ENCODE measurements around the gene NUDT14. TPM values are rescaled to one million over a fixed set of nuclear protein-coding genes. Genes with fewer than 3 reads are reported as not detected.

Gene NUDT14
- total and polyA plus RNA-seq, 4 experiments from 2014 or later, result 10.5 to 20.2 (median 17.7) TPM

GRCh38 chr14:105207460-105207901 is 26.4 kb upstream of the NUDT14 start:
- intact Hi-C loops (cut with micrococcal nuclease), result no loop called here
- peaks cover 8% of the 10 kb centered on the region for H3K4me1 ChIP-seq (ENCODE audit: insufficient read depth, low read length)
- ChIA-PET POLR2A (ENCODE audit: partially characterized antibody) (no interaction called here), CTCF (ENCODE audit: partially characterized antibody) (interaction anchor here (0.8 to 1.4 kb wide), 3 partner anchors 13 to 144 kb away, joined by 3 to 4 read pairs (median 3); no protein-coding TSS in a partner anchor)
- H3K27ac ChIP-seq (ENCODE audit: low read depth, low read length), result no peak overlapping the region
- H3K9me3 ChIP-seq (ENCODE audit: control insufficient read depth in 1 of 2, low read length in 2 of 2), result no peaks in the 10 kb centered on the region
- no peak for DNase-seq
- no peaks in the 10 kb centered on the region for H3K27me3 Mint-ChIP-seq
- H3K27me3 ChIP-seq (ENCODE audit: insufficient read depth, low read length), result no peaks in the 10 kb centered on the region
- H3K9me3 Mint-ChIP-seq, result no peaks in the 10 kb centered on the region
- no peaks in the 10 kb centered on the region for H3K36me3 ChIP-seq (ENCODE audit: insufficient read depth, low read length)
- H3K4me1 Mint-ChIP-seq, result peaks cover 0 to 13% (median 3%) of the 10 kb centered on the region in 4 donors
- H3K27ac Mint-ChIP-seq, result no peak overlapping the region
- H3K36me3 Mint-ChIP-seq, result peaks cover 4 to 11% of the 10 kb centered on the region in 2 donors
- H3K4me3 Mint-ChIP-seq, result no peak overlapping the region
- no peak overlapping the region for H3K4me3 ChIP-seq (ENCODE audit: low read length in 2 of 2)

GRCh38 chr14:105206873-105207272 is 25.8 kb upstream of the NUDT14 start:
- H3K36me3 Mint-ChIP-seq, result peaks cover 0 to 7% of the 10 kb centered on the region in 2 donors
- CTCF ChIA-PET (ENCODE audit: partially characterized antibody), result interaction anchor here (0.8 to 1.4 kb wide), 3 partner anchors 12 to 145 kb away, joined by 3 to 4 read pairs (median 3); no protein-coding TSS in a partner anchor

DNA sequence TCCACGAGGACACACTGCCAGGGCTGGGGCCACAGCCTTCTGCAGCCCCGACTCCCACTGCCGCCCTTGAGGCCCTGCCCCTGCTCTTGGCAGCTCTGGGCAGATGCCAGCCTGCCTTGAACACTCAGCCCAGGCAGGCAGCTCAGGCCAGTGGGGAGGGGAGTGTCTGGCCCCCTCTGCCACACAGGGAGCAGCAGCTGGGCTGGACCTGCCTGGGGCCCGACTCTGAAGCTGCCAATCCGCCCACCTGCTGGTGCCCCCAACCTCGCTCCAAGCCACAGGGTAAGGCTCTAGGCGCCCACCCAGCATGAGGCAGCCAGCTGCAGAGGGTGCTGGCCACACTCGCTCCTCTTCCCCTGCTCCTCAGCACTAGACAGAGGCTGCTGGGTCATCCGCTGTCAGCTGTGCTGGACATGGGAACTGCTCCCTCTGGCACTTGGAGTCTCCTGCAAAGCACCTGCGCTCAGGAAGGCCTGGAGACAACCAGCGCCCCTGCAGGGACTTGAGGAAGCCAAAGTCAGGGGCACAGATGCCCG is 24.6 kb upstream of the NUDT14 start:
- Mint-ChIP-seq H3K27me3 (peaks cover 0 to 2% of the 10 kb centered on the region in 2 donors), H3K36me3 (peaks cover 0 to 7% of the 10 kb centered on the region in 2 donors), H3K4me1 (peaks cover 3 to 22% (median 8%) of the 10 kb centered on the region in 4 donors), H3K4me3 (no peak overlapping the region), H3K9me3 (no peaks in the 10 kb centered on the region), H3K27ac (no peak overlapping the region)
- Histone ChIP-seq H3K9me3 (ENCODE audit: control insufficient read depth in 1 of 2, low read length in 2 of 2) (no peaks in the 10 kb centered on the region), H3K4me3 (ENCODE audit: low read length in 2 of 2) (no peak overlapping the region), H3K27me3 (ENCODE audit: insufficient read depth, low read length) (no peaks in the 10 kb centered on the region), H3K27ac (ENCODE audit: low read depth, low read length) (no peak overlapping the region), H3K4me1 (ENCODE audit: insufficient read depth, low read length) (peaks cover 21% of the 10 kb centered on the region), H3K36me3 (ENCODE audit: insufficient read depth, low read length) (no peaks in the 10 kb centered on the region)
- intact Hi-C loops (cut with micrococcal nuclease), result no loop called here
- peak in 1 of 5 donors; percentile 33 for DNase-seq
- POLR2A ChIA-PET (ENCODE audit: partially characterized antibody), result no interaction called here
- CTCF ChIA-PET (ENCODE audit: partially characterized antibody), result interaction anchor here (3.1 kb wide), 1 partner anchor 8 kb away, joined by 10 read pairs; no protein-coding TSS in a partner anchor

More at GRCh38 chr14:105206873-105207272, 25.8 kb upstream of the NUDT14 start:
- H3K27ac ChIP-seq (ENCODE audit: low read depth, low read length), result no peak overlapping the region
- Mint-ChIP-seq H3K27me3 (no peaks in the 10 kb centered on the region), H3K4me1 (peaks cover 1 to 18% (median 5%) of the 10 kb centered on the region in 4 donors), H3K9me3 (no peaks in the 10 kb centered on the region), H3K4me3 (no peak overlapping the region), H3K27ac (peak overlapping the region in 1 of 7 donors; percentile 24)
- no peaks in the 10 kb centered on the region for H3K9me3 ChIP-seq (ENCODE audit: control insufficient read depth in 1 of 2, low read length in 2 of 2)
- no peak overlapping the region for H3K4me3 ChIP-seq (ENCODE audit: low read length in 2 of 2)
- peaks cover 15% of the 10 kb centered on the region for H3K4me1 ChIP-seq (ENCODE audit: insufficient read depth, low read length)
- H3K27me3 ChIP-seq (ENCODE audit: insufficient read depth, low read length), result no peaks in the 10 kb centered on the region
- peak in 1 of 5 donors; percentile 33 for DNase-seq
- intact Hi-C loops (cut with micrococcal nuclease), result no loop called here
- POLR2A ChIA-PET (ENCODE audit: partially characterized antibody), result no interaction called here
- H3K36me3 ChIP-seq (ENCODE audit: insufficient read depth, low read length), result no peaks in the 10 kb centered on the region

GRCh38 chr14:105204931-105205672 is 24.0 kb upstream of the NUDT14 start:
- no peak overlapping the region for H3K27ac ChIP-seq (ENCODE audit: low read depth, low read length)
- H3K4me3 Mint-ChIP-seq, result no peak overlapping the region
- no peak overlapping the region for H3K27ac Mint-ChIP-seq
- no peaks in the 10 kb centered on the region for H3K36me3 ChIP-seq (ENCODE audit: insufficient read depth, low read length)
- peak in 1 of 5 donors; percentile 22 for DNase-seq
- H3K4me1 ChIP-seq (ENCODE audit: insufficient read depth, low read length), result peaks cover 21% of the 10 kb centered on the region
- H3K27me3 ChIP-seq (ENCODE audit: insufficient read depth, low read length), result no peaks in the 10 kb centered on the region
- peaks cover 0 to 4% of the 10 kb centered on the region in 2 donors for H3K36me3 Mint-ChIP-seq
- no peaks in the 10 kb centered on the region for H3K9me3 Mint-ChIP-seq
- H3K27me3 Mint-ChIP-seq, result peaks cover 0 to 2% of the 10 kb centered on the region in 2 donors
- H3K4me3 ChIP-seq (ENCODE audit: low read length in 2 of 2), result no peak overlapping the region
- no peaks in the 10 kb centered on the region for H3K9me3 ChIP-seq (ENCODE audit: control insufficient read depth in 1 of 2, low read length in 2 of 2)
- intact Hi-C loops (cut with micrococcal nuclease), result no loop called here
- POLR2A ChIA-PET (ENCODE audit: partially characterized antibody), result no interaction called here
- peaks cover 3 to 22% (median 8%) of the 10 kb centered on the region in 4 donors for H3K4me1 Mint-ChIP-seq
- CTCF ChIA-PET (ENCODE audit: partially characterized antibody), result interaction anchor here (0.6 to 4.8 kb wide), 5 partner anchors 9 to 146 kb away, joined by 3 to 35 read pairs (median 6); no protein-coding TSS in a partner anchor

DNA sequence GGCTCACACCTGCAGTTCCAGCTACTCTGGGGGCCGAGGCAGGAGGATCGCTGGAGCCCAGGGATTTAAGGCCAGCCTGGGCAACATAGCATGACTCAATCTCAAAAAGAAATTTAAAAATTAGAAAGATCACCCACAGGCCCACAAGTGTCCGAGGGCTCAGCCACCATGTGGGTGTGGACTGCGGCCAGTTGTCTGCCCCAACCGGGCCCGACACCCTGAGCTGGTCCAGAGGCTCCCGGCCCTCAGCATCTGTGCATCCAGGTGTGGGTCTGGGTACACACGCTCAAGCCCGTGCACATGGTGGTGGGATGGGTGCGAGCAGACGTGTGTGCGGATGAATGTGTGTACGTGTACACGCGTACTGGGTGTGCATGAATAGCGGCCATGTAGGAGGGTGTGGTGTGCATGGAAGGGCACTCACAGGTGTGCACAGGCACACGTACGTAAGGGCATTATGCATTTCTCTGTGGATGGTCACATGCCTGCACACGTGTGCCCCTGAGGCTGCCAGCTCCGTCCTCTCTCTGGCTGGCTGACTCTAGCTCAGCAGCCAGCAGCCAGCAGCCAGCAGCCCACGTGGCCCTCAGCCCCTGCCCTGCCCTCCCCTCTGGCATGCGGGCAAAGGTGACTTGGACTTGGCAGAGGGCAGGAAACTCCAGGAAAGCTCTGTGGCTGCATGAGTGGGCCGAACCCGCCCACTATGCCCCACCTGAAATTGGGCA is 23.3 kb upstream of the NUDT14 start:
- Histone ChIP-seq H3K4me3 (ENCODE audit: low read length in 2 of 2) (no peak overlapping the region), H3K36me3 (ENCODE audit: insufficient read depth, low read length) (no peaks in the 10 kb centered on the region), H3K9me3 (ENCODE audit: control insufficient read depth in 1 of 2, low read length in 2 of 2) (no peaks in the 10 kb centered on the region), H3K27me3 (ENCODE audit: insufficient read depth, low read length) (no peaks in the 10 kb centered on the region), H3K4me1 (ENCODE audit: insufficient read depth, low read length) (peaks cover 21% of the 10 kb centered on the region), H3K27ac (ENCODE audit: low read depth, low read length) (no peak overlapping the region)
- Mint-ChIP-seq H3K4me3 (peak overlapping the region in 1 of 8 donors; percentile 31), H3K36me3 (no peaks in the 10 kb centered on the region), H3K9me3 (no peaks in the 10 kb centered on the region), H3K4me1 (peaks cover 3 to 22% (median 10%) of the 10 kb centered on the region in 4 donors), H3K27me3 (peaks cover 4 to 5% of the 10 kb centered on the region in 2 donors), H3K27ac (peak overlapping the region in 1 of 7 donors; percentile 62)
- POLR2A ChIA-PET (ENCODE audit: partially characterized antibody), result interaction anchor here (1.0 kb wide), 1 partner anchor 148 kb away, joined by 4 read pairs; no protein-coding TSS in a partner anchor
- CTCF ChIA-PET (ENCODE audit: partially characterized antibody), result interaction anchor here (0.6 to 4.8 kb wide), 8 partner anchors 9 to 147 kb away, joined by 3 to 35 read pairs (median 5); no protein-coding TSS in a partner anchor
- intact Hi-C loops (cut with micrococcal nuclease), result no loop called here
- no peak for DNase-seq

GRCh38 chr14:105203701-105204100 is 22.6 kb upstream of the NUDT14 start:
- no peaks in the 10 kb centered on the region for H3K36me3 Mint-ChIP-seq
- H3K9me3 Mint-ChIP-seq, result no peaks in the 10 kb centered on the region
- no peak overlapping the region for H3K4me3 Mint-ChIP-seq
- ChIA-PET CTCF (ENCODE audit: partially characterized antibody) (interaction anchor here (1.0 to 4.8 kb wide), 8 partner anchors 8 to 148 kb away, joined by 3 to 35 read pairs (median 6); no protein-coding TSS in a partner anchor), POLR2A (ENCODE audit: partially characterized antibody) (interaction anchor here (1.0 kb wide), 1 partner anchor 148 kb away, joined by 4 read pairs; no protein-coding TSS in a partner anchor)
- H3K4me1 Mint-ChIP-seq, result peaks cover 3 to 22% (median 11%) of the 10 kb centered on the region in 4 donors
- H3K27ac Mint-ChIP-seq, result no peak overlapping the region
- Histone ChIP-seq H3K4me3 (ENCODE audit: low read length in 2 of 2) (no peak overlapping the region), H3K9me3 (ENCODE audit: control insufficient read depth in 1 of 2, low read length in 2 of 2) (no peaks in the 10 kb centered on the region), H3K27ac (ENCODE audit: low read depth, low read length) (no peak overlapping the region), H3K27me3 (ENCODE audit: insufficient read depth, low read length) (no peaks in the 10 kb centered on the region), H3K36me3 (ENCODE audit: insufficient read depth, low read length) (no peaks in the 10 kb centered on the region), H3K4me1 (ENCODE audit: insufficient read depth, low read length) (peaks cover 21% of the 10 kb centered on the region)
- intact Hi-C loops (cut with micrococcal nuclease), result loop anchor here (1.0 kb wide), 1 partner anchor 149 kb away; no protein-coding TSS in a partner anchor
- peaks cover 7 to 10% of the 10 kb centered on the region in 2 donors for H3K27me3 Mint-ChIP-seq
- DNase-seq, result peak in 1 of 5 donors; percentile 27
